D721Med (cell line): ENCODE measurements around the gene INPP4B.

Source experiments
- DNase-seq: peaks from one replicate; pipeline ENCODE4 v3.0.0; 2011; ENCODE audit warnings: low spot score; ENCODE audit not compliant: insufficient read length
- FAIRE-seq: peaks from 2 replicates; lab custom pipeline; 2011; peaks lifted over from hg19 to GRCh38; lab: Jason Lieb, UNC
- TF ChIP-seq, protein P1 (sequence below): IDR thresholded peaks from 2 replicates; pipeline ENCODE4 v1.5.1; 2012; ENCODE audit warnings: mild to moderate bottlenecking, control low read depth; ENCODE audit not compliant: insufficient read depth; ENCODE audit errors: missing control alignments

INPP4B gene

DNA sequence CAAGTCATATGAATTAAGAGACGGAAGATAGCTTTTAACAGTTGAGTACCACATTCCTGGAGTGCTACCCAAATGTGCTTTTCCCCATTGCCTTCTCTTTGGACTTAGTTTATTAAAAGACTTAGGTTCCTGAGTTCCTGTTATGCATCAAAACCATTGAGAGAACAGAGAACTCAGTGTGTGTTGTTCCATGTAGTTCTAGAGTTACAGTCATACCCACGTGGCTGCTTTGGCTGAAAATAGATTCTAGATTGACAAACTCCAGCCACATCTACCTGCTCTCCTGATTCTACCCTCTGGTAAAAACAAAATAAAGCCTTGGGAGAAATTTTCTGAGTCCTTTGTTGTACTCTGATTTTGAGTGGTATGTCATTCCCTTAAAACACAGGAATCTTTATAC lies 824.3 kb downstream of the INPP4B start:
- DNase-seq (no peak), FAIRE-seq (no peak)
- TF ChIP-seq, protein P1, sequence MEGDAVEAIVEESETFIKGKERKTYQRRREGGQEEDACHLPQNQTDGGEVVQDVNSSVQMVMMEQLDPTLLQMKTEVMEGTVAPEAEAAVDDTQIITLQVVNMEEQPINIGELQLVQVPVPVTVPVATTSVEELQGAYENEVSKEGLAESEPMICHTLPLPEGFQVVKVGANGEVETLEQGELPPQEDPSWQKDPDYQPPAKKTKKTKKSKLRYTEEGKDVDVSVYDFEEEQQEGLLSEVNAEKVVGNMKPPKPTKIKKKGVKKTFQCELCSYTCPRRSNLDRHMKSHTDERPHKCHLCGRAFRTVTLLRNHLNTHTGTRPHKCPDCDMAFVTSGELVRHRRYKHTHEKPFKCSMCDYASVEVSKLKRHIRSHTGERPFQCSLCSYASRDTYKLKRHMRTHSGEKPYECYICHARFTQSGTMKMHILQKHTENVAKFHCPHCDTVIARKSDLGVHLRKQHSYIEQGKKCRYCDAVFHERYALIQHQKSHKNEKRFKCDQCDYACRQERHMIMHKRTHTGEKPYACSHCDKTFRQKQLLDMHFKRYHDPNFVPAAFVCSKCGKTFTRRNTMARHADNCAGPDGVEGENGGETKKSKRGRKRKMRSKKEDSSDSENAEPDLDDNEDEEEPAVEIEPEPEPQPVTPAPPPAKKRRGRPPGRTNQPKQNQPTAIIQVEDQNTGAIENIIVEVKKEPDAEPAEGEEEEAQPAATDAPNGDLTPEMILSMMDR: no peak

DNA sequence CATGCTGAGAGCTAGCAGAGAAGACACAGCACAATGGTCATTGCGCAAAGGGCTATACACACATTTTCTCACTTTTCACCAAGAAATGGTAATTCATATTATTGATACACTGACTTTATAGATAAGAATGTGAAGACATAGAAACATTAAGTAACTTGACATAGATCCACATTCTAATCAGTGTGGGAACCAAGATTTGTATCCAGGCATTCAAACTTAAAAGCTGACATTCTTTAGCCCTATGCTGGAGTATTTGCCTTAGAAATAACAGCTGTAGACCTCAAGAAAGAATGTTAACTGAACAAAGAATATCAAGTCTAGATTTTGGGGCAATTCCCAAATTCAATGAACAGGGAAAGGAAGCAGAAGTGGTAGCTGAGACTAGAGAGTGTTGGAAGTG lies 824.9 kb downstream of the INPP4B start:
- DNase-seq (no peak), FAIRE-seq (no peak)
- TF ChIP-seq, protein P1: no peak

DNA sequence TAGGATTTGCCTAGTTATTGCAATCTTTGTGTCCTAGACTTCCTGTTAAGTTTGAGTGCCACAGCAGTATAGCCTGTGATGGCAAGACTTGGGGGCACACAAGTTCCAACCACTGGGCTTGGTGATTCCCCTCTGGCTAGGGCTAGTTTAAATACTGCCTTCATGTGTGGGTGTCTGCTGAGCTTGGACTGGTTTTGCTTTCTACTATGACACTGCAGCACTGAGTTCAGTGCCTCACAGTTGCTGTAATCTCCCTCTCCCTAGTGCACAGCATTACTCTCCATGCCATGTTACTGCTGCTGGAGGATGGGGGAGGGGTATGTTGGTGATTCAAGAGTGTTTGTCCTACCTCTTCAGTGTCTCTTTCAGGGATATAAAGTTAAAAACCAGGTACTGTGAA lies 830.1 kb downstream of the INPP4B start:
- DNase-seq (no peak), FAIRE-seq (no peak)
- TF ChIP-seq, protein P1: no peak

DNA sequence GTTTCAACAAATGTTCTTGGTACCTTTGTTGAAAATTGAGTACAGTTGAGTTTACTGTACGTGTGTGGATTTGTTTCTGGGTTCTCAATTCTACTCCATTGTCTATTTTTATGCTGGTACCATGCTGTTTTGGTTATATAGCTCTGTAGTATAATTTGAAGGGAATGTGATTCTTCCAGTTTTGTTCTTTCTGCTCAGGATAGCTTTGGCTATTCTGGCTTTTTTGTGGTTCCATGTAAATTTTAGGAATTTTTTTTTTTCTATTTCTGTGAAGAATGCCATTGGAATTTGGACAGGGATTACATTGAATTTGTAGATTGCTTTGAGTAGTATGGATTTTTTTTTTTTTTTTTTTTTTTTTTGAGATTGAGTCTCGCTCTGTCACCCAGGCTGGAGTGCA lies 836.4 kb downstream of the INPP4B start:
- no peak for DNase-seq
- no peak for FAIRE-seq
- TF ChIP-seq, protein P1: no peak

DNA sequence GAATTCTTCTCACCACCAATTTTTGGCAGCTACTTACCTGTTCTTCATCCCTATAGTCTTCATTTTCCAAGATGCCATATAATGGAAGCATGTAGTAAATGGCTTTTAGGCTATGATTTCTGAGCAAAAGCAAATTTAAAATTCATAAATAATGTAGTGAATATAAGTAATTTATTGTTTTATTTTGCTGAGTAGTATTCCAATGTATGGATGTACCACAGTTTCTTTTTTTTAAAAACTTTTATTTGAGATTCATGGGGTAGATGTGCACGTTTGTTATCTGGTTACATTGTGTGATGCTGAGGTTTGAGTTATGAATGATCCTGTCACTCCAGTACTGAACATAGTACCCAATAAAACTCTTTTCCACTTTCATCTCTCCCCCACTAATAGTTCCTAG lies 840.6 kb downstream of the INPP4B start:
- TF ChIP-seq, protein P1: no peak
- no peak for FAIRE-seq
- DNase-seq: no peak

DNA sequence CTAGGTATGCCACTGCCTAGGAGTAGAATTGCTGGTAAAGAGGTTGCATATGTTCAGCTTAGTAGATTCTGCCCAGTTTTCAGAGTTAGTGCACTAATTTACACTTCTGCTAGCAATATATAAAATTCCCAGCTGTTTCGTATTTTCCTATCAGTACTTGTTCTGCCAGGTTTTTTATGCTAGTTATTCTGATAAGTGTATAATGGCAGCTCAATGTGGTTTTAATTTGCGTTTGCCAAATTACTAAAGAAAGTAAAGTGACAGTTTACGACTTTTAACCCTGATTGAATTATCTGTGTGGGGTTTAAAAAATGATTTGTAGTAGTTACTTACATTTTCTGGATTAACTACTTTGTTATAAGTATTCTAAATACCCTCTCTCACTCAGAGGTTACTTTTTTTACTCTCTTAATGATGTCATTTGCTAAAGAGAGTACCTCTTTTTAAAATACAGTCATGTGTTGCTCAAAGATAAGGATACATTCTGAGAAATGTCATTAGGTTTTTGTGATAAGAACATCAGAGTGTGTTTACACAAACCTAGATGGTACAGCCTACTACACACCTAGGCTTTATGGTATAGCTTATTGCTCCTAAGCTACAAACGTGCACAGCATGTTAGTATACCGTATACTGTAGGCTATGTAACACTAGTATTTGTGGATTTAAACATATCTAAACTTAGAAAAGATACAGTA lies 846.5 kb downstream of the INPP4B start:
- DNase-seq (no peak), FAIRE-seq (no peak)
- TF ChIP-seq, protein P1: no peak

DNA sequence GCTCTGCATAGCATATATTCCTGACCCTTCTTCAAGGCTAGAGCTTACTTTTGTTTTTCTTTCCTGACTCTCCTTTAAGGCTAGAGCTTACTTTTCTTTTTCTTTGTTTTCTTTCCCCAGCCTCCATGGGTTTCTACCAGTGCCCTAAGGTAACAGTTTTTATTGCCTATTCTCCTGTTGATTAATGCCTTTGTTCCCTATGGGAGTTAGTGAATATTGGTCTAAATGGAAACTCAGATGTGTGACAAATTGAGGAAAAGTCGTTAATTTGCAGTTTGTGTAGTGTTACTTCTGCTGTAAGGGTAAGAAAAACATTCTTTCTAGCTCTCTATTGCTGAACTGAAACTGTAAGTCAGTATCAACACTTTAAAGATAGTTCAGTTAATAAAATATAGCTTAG lies 851.0 kb downstream of the INPP4B start:
- TF ChIP-seq, protein P1: no peak
- DNase-seq (no peak), FAIRE-seq (no peak)
